ENCODE data around the gene TGFBRAP1.

TGFBRAP1 gene

DNA sequence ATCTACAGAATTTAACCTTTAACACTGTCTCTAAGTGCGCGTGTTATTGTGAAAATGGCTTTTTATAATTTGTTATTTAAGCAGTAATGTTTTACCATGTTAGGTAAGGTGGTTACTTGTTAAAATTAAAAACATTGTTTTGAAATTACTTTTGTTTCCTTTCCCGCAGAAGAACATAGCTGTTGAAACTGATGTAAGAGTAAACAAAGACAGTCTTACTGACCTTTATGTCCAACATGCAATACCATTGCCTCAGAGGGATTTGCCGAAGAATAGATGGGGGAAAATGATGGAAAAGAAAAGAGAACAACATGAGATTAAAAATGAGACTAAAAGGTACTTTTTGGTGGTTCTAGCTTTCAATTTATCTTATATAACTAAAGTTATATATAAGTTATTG is 9.9 kb upstream of the TGFBRAP1 start:
- no peak for DNase-seq (ENCODE audit: extremely low spot score)
- no peak for TF ChIP-seq HDGF (IDR thresholded peaks at IDR 0.05; ENCODE audit: borderline replicate concordance)
- ChIA-PET POLR2A (no interaction called here), CTCF (no interaction called here)

DNA sequence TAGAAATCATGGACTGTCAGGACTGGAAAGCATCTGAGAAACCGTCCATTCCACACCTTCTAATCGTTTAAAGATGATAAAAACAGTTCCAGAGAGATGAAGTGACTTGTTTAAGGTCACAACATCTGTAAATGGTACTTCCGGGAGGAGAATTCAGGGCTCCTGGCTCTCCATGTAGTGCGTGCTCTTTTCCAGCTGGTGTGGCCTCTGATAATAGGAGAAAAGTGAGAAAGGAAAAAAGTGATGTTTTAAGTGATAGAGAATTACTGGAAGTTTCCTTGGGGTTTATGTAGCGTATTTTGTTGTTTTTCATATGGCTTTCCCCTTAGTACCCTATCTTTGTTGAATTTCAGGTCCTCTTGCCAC is 8.5 kb upstream of the TGFBRAP1 start:
- ChIA-PET CTCF (no interaction called here), POLR2A (interaction anchor here (0.6 to 2.1 kb wide), 5 partner anchors 9 to 100 kb away, joined by 3 to 22 read pairs (median 4); partner anchors contain the start of gene TGFBRAP1)
- DNase-seq (ENCODE audit: extremely low spot score): no peak
- TF ChIP-seq FOXM1 (IDR thresholded peaks at IDR 0.05; ENCODE audit: borderline replicate concordance) (no peak), ARNT (IDR thresholded peaks at IDR 0.05) (no peak), BHLHE40 (IDR thresholded peaks at IDR 0.05; ENCODE audit: borderline replicate concordance) (no peak), NFRKB (IDR thresholded peaks at IDR 0.05) (no peak), LEF1 (IDR thresholded peaks at IDR 0.05; ENCODE audit: borderline replicate concordance) (no peak), TARDBP (IDR thresholded peaks at IDR 0.05) (no peak), FOXA1 (IDR thresholded peaks at IDR 0.05) (no peak)

DNA sequence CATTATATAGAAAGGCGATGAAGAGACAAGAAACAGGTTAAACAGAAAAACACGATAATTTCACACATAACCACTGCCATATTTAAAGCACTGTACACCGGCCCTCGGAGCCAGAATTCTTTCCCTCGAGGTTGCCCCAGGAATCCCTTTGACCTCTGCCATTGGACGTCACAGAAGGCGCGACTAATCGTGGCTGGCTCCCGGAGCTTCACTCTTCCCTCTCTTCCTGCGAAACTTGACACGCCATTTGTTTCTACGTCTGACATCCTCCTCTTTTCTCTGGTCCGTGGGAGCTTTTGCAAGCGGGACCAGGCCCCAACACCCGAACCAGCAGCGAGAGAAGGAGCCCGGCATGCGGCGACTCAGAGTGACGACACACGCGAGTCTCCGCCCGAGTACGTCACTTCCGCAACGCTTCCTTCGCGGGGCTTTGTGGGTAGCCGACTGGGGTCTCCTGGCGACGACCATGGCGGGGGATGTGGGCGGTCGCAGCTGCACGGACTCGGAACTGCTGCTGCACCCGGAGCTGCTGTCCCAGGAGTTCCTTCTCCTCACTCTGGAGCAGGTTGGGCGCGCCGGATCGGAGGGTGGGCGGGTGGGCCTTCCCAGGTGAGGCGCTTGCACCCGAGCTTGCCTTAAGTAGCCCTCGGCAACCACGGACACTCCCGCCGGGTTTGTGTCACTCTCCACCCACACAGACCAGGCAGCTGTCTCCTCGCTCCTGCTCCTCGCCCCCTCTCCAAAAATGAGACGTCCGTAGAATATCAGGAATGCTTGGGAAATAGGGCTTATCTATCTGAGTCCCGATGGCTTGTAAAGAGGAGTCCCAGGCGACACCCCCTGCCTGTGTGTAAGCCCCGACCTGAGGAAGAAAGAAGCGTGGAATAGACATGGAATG is 7.8 kb upstream of the TGFBRAP1 start, which contains the start of gene C2orf49:
Gene C2orf49, plus strand, starts transcription at position 419 of the 898 bp plus-strand sequence. Its CDS starts 48 bp downstream, at position 467.
- TF ChIP-seq NFRKB (IDR thresholded peaks at IDR 0.05) (peak; percentile 45), ELF4 (IDR thresholded peaks at IDR 0.05) (0 out of 2 replicates have a peak, but pooled peaks have one; percentile 36), BHLHE40 (IDR thresholded peaks at IDR 0.05; ENCODE audit: borderline replicate concordance) (no peak), L3MBTL2 (conservative IDR thresholded peaks at IDR 0.05) (peak; percentile 60), SP1 (IDR thresholded peaks at IDR 0.05) (no peak), SUZ12 (IDR thresholded peaks at IDR 0.05) (no peak)
- TF ChIP-seq, protein P1, sequence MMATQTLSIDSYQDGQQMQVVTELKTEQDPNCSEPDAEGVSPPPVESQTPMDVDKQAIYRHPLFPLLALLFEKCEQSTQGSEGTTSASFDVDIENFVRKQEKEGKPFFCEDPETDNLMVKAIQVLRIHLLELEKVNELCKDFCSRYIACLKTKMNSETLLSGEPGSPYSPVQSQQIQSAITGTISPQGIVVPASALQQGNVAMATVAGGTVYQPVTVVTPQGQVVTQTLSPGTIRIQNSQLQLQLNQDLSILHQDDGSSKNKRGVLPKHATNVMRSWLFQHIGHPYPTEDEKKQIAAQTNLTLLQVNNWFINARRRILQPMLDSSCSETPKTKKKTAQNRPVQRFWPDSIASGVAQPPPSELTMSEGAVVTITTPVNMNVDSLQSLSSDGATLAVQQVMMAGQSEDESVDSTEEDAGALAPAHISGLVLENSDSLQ (IDR thresholded peaks at IDR 0.05): no peak
- CTCF ChIA-PET: no interaction called here

DNA sequence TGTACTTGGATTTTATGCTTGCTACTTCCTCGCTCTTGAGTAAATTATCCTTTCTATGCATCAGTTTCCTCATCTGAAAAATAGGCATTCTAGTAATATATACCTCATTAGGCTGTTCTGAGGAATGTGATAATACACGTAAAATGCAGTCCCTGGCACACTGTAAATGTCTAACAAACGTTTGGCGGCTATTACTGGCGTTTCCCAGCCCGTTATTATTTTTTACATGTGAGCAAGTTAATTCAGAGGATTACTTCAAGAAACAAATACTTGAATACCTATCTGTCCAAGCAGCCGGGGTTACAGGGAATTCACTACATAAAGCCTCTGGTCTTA is 7.2 kb upstream of the TGFBRAP1 start:
- TF ChIP-seq ELF4 (IDR thresholded peaks at IDR 0.05) (no peak), HDGF (IDR thresholded peaks at IDR 0.05; ENCODE audit: borderline replicate concordance) (no peak), NFRKB (IDR thresholded peaks at IDR 0.05) (no peak), CTBP1 (IDR thresholded peaks at IDR 0.05; ENCODE audit: borderline replicate concordance) (no peak), FOXM1 (IDR thresholded peaks at IDR 0.05; ENCODE audit: borderline replicate concordance) (no peak), SUZ12 (IDR thresholded peaks at IDR 0.05) (no peak), FOXK2 (IDR thresholded peaks at IDR 0.05) (no peak), LEF1 (IDR thresholded peaks at IDR 0.05; ENCODE audit: borderline replicate concordance) (no peak), TARDBP (IDR thresholded peaks at IDR 0.05) (no peak), BHLHE40 (IDR thresholded peaks at IDR 0.05; ENCODE audit: borderline replicate concordance) (no peak), ZNF384 (IDR thresholded peaks at IDR 0.05) (no peak), ARNT (IDR thresholded peaks at IDR 0.05) (no peak), SP1 (IDR thresholded peaks at IDR 0.05) (no peak), L3MBTL2 (conservative IDR thresholded peaks at IDR 0.05) (no peak), FOXA1 (IDR thresholded peaks at IDR 0.05) (no peak)
- TF ChIP-seq, protein P1 (IDR thresholded peaks at IDR 0.05): no peak
- no peak for DNase-seq (ENCODE audit: extremely low spot score)
- POLR2A ChIA-PET: interaction anchor here (1.0 to 2.1 kb wide), 3 partner anchors 8 to 16 kb away, joined by 5 to 22 read pairs (median 6); partner anchors contain the start of gene TGFBRAP1
- CTCF ChIA-PET: no interaction called here

More for the DNA sequence above, 7.8 kb upstream of the TGFBRAP1 start, which contains the start of gene C2orf49:
- DNase-seq (ENCODE audit: extremely low spot score): peak; percentile 90
- POLR2A ChIA-PET: interaction anchor here (1.0 to 2.1 kb wide), 4 partner anchors 9 to 19 kb away, joined by 4 to 22 read pairs (median 6); partner anchors contain the start of gene TGFBRAP1

DNA sequence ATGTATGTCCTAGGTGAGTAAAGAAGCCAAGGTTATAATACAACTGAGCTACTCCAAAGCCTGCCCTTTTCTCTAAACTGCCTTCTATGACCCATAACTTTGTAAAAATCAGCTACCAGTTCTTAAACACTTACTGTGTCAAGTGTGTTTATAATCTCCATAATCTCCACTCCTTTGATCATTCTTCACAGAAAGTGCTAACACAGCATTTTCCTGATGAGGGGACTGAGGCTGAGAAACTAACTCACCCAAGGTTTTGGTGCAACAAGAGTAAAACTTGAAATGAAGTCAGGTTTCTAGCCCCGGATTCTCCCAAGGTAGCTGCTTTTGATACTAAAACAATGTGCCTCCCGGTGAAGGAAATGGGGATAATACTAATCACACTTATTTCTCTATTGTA is 5.9 kb upstream of the TGFBRAP1 start:
- ChIA-PET POLR2A (no interaction called here), CTCF (no interaction called here)
- TF ChIP-seq SP1 (IDR thresholded peaks at IDR 0.05): no peak
- no peak for TF ChIP-seq LEF1 (IDR thresholded peaks at IDR 0.05; ENCODE audit: borderline replicate concordance)
- TF ChIP-seq FOXM1 (IDR thresholded peaks at IDR 0.05; ENCODE audit: borderline replicate concordance): no peak
- no peak for TF ChIP-seq L3MBTL2 (conservative IDR thresholded peaks at IDR 0.05)
- TF ChIP-seq ARNT (IDR thresholded peaks at IDR 0.05): no peak
- TF ChIP-seq BHLHE40 (IDR thresholded peaks at IDR 0.05; ENCODE audit: borderline replicate concordance): no peak
- no peak for TF ChIP-seq CTBP1 (IDR thresholded peaks at IDR 0.05; ENCODE audit: borderline replicate concordance)
- no peak for DNase-seq (ENCODE audit: extremely low spot score)

DNA sequence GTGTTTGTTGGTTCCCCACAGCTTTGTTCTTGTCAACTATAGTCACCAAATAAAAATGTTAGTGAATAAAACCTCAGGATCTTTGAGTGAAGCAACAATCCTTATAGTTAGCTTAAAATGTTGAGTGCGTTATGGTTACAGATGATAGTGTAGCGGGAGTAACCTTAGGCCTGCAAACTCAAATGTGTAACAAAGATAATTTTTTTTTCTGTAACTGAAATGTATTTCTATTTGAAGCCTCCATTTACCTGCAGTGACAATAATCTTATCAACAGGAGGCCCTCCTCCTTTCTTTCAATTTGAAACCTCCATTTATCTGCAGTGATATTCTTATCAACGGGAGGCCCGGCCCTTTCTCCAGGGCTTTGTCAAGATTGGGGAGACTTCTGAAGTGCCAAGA is 4.7 kb upstream of the TGFBRAP1 start:
- TF ChIP-seq FOXM1 (IDR thresholded peaks at IDR 0.05; ENCODE audit: borderline replicate concordance) (no peak), BHLHE40 (IDR thresholded peaks at IDR 0.05; ENCODE audit: borderline replicate concordance) (no peak), ZNF384 (IDR thresholded peaks at IDR 0.05) (no peak), NFRKB (IDR thresholded peaks at IDR 0.05) (no peak), HDGF (IDR thresholded peaks at IDR 0.05; ENCODE audit: borderline replicate concordance) (no peak), SP1 (IDR thresholded peaks at IDR 0.05) (no peak)
- no peak for DNase-seq (ENCODE audit: extremely low spot score)
- CTCF ChIA-PET: no interaction called here
- POLR2A ChIA-PET: no interaction called here

All from HEK293T (cell line).